Measurements from ENCODE around the gene HPSE2.

DNA sequence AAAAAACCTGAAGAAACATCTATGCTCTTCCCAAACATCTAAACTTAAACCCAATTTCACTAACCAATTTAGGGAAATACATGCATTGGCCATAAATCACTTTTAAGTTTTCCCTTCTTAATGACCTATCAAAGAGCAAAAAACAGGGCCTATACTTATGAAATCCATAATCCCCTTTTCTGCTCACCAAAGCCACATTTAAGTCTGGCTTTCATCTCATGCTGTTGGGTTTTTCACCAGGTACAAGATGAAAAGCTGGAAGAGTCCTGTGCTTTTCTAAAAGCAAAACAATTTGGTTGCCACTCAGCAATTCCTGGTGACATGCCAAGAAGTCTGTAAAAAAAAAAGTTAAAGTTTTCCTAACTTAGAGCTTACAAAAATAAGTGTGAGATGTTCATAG lies 92.6 kb downstream of the HPSE2 start:
- TF ChIP-seq MAX (IDR thresholded peaks at IDR 0.05), result no peak
- TF ChIP-seq CREB1 (IDR thresholded peaks at IDR 0.05; ENCODE audit: low read depth), result no peak
- no peak for TF ChIP-seq REST (IDR thresholded peaks at IDR 0.05; ENCODE audit: low read depth)
- TF ChIP-seq TEAD4 (IDR thresholded peaks at IDR 0.05), result no peak
- TF ChIP-seq TCF12 (IDR thresholded peaks at IDR 0.05; ENCODE audit: low read depth), result no peak
- no peak for TF ChIP-seq CEBPB (IDR thresholded peaks at IDR 0.05)
- TF ChIP-seq YY1 (IDR thresholded peaks at IDR 0.05; ENCODE audit: low read depth), result no peak
- TF ChIP-seq EP300 (IDR thresholded peaks at IDR 0.05; ENCODE audit: borderline replicate concordance), result no peak
- no peak for TF ChIP-seq RAD21 (IDR thresholded peaks at IDR 0.05; ENCODE audit: low read depth)
- no peak for TF ChIP-seq FOXM1 (IDR thresholded peaks at IDR 0.05; ENCODE audit: borderline replicate concordance, low read depth)
- TF ChIP-seq USF1 (IDR thresholded peaks at IDR 0.05), result no peak
